OCI-LY7 (cell line): ENCODE measurements around the gene HCK. TPM values are rescaled to one million over a fixed set of nuclear protein-coding genes. Genes with fewer than 3 reads are reported as not detected.

Experiments
- BruUV-seq: library from RNA; stranded (reverse); fragments of 400-500 nt; replicated peaks from 2 replicates; lab custom pipeline; 2021; lab: Mats Ljungman, UMichigan
- CTCF ChIA-PET: fragments of 300-600 bp; sonication (Branson Sonifier 250); formaldehyde crosslinking; loops from one replicate; lab custom pipeline; 2022; ENCODE audit warnings: antibody characterized with exemption; ENCODE audit not compliant: unreplicated experiment; lab: Charles Lee
- POLR2A ChIA-PET: fragments of 300-600 bp; sonication (Branson Sonifier 250); formaldehyde crosslinking; loops from one replicate; lab custom pipeline; 2022; ENCODE audit warnings: antibody characterized with exemption; lab: Charles Lee
- DNase-seq: peaks from one replicate; pipeline ENCODE4 v3.0.0-alpha.2; 2015; ENCODE audit warnings: low spot score
- H2AFZ ChIP-seq: fragments of 200-600 bp; sonication (generic), shearing (Covaris generic); 2 replicates; pipeline ENCODE4 v1.6.1; 2014; ENCODE audit warnings: mild to moderate bottlenecking, antibody characterized with exemption, low read length, moderate library complexity
- H3K27ac ChIP-seq: fragments of 200-600 bp; sonication (generic); 2 replicates; pipeline ENCODE4 v1.5.1; 2014; ENCODE audit warnings: mixed run types, low read depth, mild to moderate bottlenecking, moderate library complexity, low read length, inconsistent platforms; ENCODE audit not compliant: poor library complexity, severe bottlenecking
- H3K36me3 ChIP-seq: fragments of 200-600 bp; sonication (generic); 2 replicates; pipeline ENCODE4 v1.6.1; 2014; ENCODE audit warnings: mild to moderate bottlenecking, antibody characterized with exemption, low read length, moderate library complexity, mixed read lengths; ENCODE audit not compliant: insufficient read depth
- H3K4me1 ChIP-seq: fragments of 200-600 bp; sonication (generic); 2 replicates; pipeline ENCODE4 v1.5.1; 2014; ENCODE audit warnings: mild to moderate bottlenecking, low read length; ENCODE audit not compliant: insufficient read depth, poor library complexity, severe bottlenecking
- H3K4me2 ChIP-seq: fragments of 200-600 bp; sonication (generic); 2 replicates; pipeline ENCODE4 v1.6.1; 2014; ENCODE audit warnings: mild to moderate bottlenecking, low read length
- H3K4me3 ChIP-seq: fragments of 200-600 bp; sonication (generic); 2 replicates; pipeline ENCODE4 v1.5.1; 2014; ENCODE audit warnings: mild to moderate bottlenecking, low read depth, low read length; ENCODE audit not compliant: poor library complexity, severe bottlenecking
- H3K79me2 ChIP-seq: fragments of 200-600 bp; sonication (generic); 2 replicates; pipeline ENCODE4 v1.6.1; 2016; ENCODE audit warnings: low read depth, mild to moderate bottlenecking, low read length, moderate library complexity, mixed read lengths; ENCODE audit not compliant: insufficient read depth
- H3K9me2 ChIP-seq: fragments of 200-600 bp; sonication (generic); 2 replicates; pipeline ENCODE4 v1.6.1; 2016; ENCODE audit warnings: mild to moderate bottlenecking, low read length, mixed read lengths; ENCODE audit not compliant: insufficient read depth
- H3K9me3 ChIP-seq: fragments of 200-600 bp; sonication (generic); 2 replicates; pipeline ENCODE4 v1.6.1; 2014; ENCODE audit warnings: mild to moderate bottlenecking, mixed run types, low read length, mixed read lengths
- H4K20me1 ChIP-seq: fragments of 200-600 bp; sonication (generic); 2 replicates; pipeline ENCODE4 v1.6.1; 2014; ENCODE audit warnings: mild to moderate bottlenecking, antibody characterized with exemption, low read length, moderate library complexity, mixed read lengths; ENCODE audit not compliant: insufficient read depth
- CTCF ChIP-seq: fragments of 200-600 bp; sonication (generic); conservative IDR thresholded peaks from 2 replicates; pipeline ENCODE4 v1.5.1; 2014; ENCODE audit warnings: mild to moderate bottlenecking, antibody characterized with exemption, low read length, moderate library complexity, mixed read lengths
- EZH2phosphoT487 ChIP-seq: fragments of 200-600 bp; sonication (generic); IDR thresholded peaks from 2 replicates; pipeline ENCODE4 v1.6.1; 2018; ENCODE audit warnings: low read depth, borderline replicate concordance, mild to moderate bottlenecking, mixed run types, antibody characterized with exemption, low read length, moderate library complexity, mixed read lengths
- intact Hi-C: fragments of 100-400 bp; cut with micrococcal nuclease; formaldehyde crosslinking; loops from one replicate; pipeline ENCODE4 v1.10.0; 2022; ENCODE audit not compliant: unreplicated experiment
- total RNA-seq, 2 experiments: library from RNA; depleted of rRNA in 1 of 2; stranded (reverse); fragments of >200 nt in 1 of 2; shearing (Covaris generic) in 1 of 2; gene quantifications; 2 replicates each; pipeline ENCODE4 v1.2.3, GENCODE V29; 2014 to 2022

HCK gene
- total RNA-seq, 2 experiments from 2014 or later, result 0.19 to 3.2 TPM

DNA sequence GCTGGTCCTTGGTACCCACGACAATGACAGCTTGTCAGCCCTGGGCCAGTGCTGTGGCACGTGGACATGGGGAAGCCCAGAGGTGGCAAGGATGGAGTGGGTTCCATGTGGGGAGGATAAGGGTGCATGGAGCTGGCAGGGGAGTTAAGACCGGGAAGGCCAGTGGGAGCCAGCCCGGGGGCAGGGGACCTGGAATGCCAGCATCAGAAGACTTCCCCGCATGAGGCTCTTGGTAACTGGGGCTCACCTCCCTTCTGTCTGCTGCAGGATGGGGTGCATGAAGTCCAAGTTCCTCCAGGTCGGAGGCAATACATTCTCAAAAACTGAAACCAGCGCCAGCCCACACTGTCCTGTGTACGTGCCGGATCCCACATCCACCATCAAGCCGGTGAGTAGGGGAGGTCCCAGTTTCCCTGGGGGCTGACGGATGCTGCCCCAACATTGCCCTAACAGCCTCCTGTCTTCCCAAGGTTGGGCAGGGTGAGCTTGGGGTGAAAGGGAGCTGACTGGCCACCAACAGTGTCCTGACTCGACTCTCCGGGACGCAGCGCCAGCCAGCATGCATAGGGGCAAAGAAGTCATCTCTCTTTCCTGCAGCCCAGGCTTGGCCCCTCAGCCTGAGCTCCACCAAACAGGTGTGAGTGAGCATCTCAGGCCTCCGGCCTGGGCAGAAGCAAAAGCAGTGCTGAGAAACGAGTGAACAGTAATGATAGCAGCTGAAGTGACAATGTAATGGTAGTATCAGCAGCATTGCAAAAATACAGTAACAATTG lies 19.5 kb downstream of the HCK start:
- H4K20me1 ChIP-seq, result no peaks in the 10 kb centered on the region
- peaks cover 14% of the 10 kb centered on the region for H3K4me1 ChIP-seq
- no peaks in the 10 kb centered on the region for H3K36me3 ChIP-seq
- no peaks in the 10 kb centered on the region for H3K9me3 ChIP-seq
- no peak overlapping the region for H3K4me3 ChIP-seq
- CTCF ChIA-PET, result interaction anchor here (0.9 kb wide), 1 partner anchor 34 kb away, joined by 3 read pairs; no protein-coding TSS in a partner anchor
- no TSS peak for BruUV-seq
- no peaks in the 10 kb centered on the region for H3K9me2 ChIP-seq
- TF ChIP-seq EZH2phosphoT487 (no peak), CTCF (no peak)
- intact Hi-C loops, result no loop called here
- no peak overlapping the region for H3K27ac ChIP-seq
- no peak for DNase-seq
- no peaks in the 10 kb centered on the region for H3K79me2 ChIP-seq
- no peak overlapping the region for H2AFZ ChIP-seq
- POLR2A ChIA-PET, result interaction anchor here (1.4 kb wide), 1 partner anchor 9 kb away, joined by 4 read pairs; no protein-coding TSS in a partner anchor
- no peak overlapping the region for H3K4me2 ChIP-seq

- TF ChIP-seq EZH2phosphoT487, result no peak
- no peak for TF ChIP-seq CTCF
- ChIA-PET POLR2A (interaction anchor here (1.4 kb wide), 1 partner anchor 10 kb away, joined by 4 read pairs; no protein-coding TSS in a partner anchor), CTCF (no interaction called here)
- Histone ChIP-seq H3K79me2 (no peaks in the 10 kb centered on the region), H3K9me2 (no peaks in the 10 kb centered on the region), H3K4me1 (peaks cover 14% of the 10 kb centered on the region), H2AFZ (no peak overlapping the region), H4K20me1 (no peaks in the 10 kb centered on the region), H3K4me3 (no peak overlapping the region), H3K9me3 (no peaks in the 10 kb centered on the region), H3K4me2 (no peak overlapping the region), H3K36me3 (no peaks in the 10 kb centered on the region), H3K27ac (no peak overlapping the region)
- no TSS peak for BruUV-seq
- no peak for DNase-seq
- intact Hi-C loops, result no loop called here
Measured at GRCh38 chr20:32072168-32072750, 20.2 kb downstream of the HCK start.

DNA sequence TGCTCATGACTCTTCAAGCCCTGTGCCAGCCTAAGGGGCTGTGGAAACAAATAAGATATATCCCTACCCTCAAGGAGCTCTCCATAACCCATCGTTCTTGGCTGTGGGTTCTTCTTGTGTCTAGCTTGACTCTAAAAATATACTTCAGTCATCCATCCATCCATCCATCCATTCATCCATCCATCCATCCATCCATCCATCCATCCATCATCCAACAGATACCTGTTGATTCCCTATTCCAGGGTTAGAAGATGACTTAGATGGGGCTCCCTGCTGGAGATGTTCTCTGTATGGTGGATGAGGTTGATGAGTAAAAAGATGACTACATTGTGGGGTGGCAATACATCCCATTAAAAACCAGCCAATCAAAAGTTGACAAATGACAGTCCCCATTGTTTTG lies 23.5 kb downstream of the HCK start:
- POLR2A ChIA-PET, result interaction anchor here (0.7 to 1.3 kb wide), 2 partner anchors 10 to 11 kb away, joined by 3 read pairs; no protein-coding TSS in a partner anchor
- CTCF ChIA-PET, result no interaction called here
- Histone ChIP-seq H3K9me3 (no peaks in the 10 kb centered on the region), H3K36me3 (no peaks in the 10 kb centered on the region), H2AFZ (no peak overlapping the region), H3K4me2 (no peak overlapping the region), H3K9me2 (no peaks in the 10 kb centered on the region), H4K20me1 (no peaks in the 10 kb centered on the region), H3K27ac (no peak overlapping the region), H3K79me2 (no peaks in the 10 kb centered on the region), H3K4me1 (peaks cover 2% of the 10 kb centered on the region), H3K4me3 (no peak overlapping the region)
- no peak for TF ChIP-seq EZH2phosphoT487
- no peak for TF ChIP-seq CTCF
- DNase-seq, result no peak
- intact Hi-C loops, result no loop called here
- no TSS peak for BruUV-seq
